Measurements from ENCODE around the gene CRAT. TPM values are rescaled to one million over a fixed set of nuclear protein-coding genes. Genes with fewer than 3 reads are reported as not detected.
"Not testable (repeated sequence)": the region's sequence is repeated elsewhere in the genome, so short reads cannot be mapped to it uniquely, and the experiment has no call there.

Gene CRAT
- polyA plus RNA-seq, 3 donors: 48.3 to 57.5 (median 53.9) TPM

- no peak for DNase-seq
These were observed 29.9 kb upstream of the CRAT start for GRCh38 chr9:129140397-129141065.

DNA sequence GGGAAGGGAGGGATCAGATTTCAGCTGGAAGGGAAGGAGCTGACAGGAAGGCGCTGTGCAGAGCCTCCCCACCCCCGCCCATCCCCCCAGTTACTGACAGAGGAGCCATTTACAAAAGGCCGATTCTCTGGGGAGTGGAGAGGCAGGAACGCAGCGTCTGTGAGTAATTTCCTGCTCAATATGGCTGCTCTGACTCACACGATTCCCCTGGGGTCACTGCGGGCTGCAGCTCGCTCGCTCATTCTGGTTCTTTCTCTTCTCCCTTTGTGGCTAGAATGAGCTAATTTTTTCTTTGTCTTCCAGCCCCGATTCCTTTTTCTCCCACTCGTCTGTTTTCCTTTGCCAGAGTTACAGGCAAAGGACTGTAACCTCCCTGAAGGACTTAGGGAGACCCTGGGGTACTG is 29.4 kb upstream of the CRAT start:
- peak; percentile 98 for DNase-seq

- DNase-seq: peak; percentile 89
These were observed 28.8 kb upstream of the CRAT start for GRCh38 chr9:129139233-129139992.

DNA sequence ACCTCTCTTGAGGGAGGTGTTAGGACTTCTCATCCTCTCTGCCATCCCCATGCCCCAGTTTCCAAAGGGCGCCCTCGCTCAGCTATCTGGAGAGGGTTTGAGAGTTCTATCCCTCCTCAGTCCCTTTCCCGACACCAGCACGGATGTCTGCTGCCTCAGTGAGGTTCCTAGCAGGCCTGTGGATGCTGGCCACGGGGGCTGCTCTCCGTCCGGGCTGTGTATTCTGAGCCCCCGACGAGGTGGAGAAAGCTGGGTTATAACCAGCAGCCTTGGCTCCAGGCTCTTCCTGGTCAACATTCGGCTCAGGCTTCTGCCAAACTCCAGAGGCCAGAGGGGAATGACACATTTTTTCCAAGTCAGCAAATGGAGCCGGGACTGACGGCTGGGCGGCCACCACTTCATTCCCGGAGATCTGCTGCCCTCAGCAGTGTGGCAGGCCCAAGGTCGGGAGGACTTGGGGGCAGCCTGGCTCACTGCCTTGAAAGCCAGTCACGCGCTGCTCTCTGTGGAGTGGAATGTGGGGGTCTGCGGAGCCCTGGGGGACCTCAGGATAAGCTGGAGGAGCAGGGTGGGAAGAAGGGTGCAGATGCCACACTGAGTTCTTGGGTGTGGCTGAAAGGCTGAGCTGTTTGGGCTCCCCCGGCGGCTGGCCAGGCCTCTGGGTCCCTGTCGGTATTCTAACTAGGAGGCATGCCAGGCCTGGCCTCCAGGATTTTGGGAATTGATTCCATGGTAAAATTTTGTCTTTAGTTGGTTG is 28.1 kb upstream of the CRAT start:
- DNase-seq: no peak

DNA sequence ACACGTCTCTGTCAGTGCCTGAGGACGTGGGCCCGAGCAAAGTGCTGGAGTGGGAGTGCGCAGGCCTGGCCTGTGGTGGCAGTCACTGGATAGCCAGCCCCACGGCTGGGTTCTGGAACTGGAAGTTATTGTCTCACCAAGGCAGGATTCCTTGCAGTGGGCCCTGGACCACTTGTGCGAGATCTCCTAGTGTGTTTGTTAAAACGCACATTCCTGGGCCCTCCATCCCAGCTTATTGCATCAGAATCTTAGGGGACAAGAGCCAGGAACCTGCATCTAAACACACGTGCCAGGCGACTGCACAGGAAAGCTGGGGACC is 27.5 kb upstream of the CRAT start:
- no peak for DNase-seq

- DNase-seq: no peak
These were observed 26.9 kb upstream of the CRAT start for GRCh38 chr9:129137292-129138143.

DNA sequence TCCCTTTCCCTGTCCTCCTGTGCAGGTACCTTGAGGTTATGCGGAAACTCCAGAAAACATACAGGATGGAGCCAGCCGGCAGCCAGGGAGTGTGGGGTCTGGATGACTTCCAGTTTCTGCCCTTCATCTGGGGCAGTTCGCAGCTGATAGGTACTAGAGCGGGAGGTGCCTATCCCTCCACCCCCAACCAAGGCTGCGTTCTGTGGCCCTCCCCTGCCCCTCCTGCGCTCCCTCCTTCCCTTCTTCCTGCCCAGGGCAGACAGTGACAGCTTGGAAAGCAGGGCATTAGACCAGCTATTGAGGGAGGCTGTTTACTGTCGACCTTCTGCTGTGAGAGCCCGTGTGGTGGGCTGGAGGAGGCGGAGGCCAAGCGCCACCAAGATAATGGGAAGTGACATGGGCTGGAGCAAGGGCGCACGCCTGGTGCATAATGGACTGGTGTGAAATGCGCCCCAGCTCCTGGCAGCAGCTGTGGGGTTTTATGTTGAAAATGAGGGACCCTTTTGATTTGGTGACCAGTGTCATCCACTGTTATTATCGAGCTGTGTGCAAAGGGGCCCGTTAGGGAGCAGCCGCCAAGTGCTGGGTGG is 25.9 kb upstream of the CRAT start:
- no peak for DNase-seq

DNA sequence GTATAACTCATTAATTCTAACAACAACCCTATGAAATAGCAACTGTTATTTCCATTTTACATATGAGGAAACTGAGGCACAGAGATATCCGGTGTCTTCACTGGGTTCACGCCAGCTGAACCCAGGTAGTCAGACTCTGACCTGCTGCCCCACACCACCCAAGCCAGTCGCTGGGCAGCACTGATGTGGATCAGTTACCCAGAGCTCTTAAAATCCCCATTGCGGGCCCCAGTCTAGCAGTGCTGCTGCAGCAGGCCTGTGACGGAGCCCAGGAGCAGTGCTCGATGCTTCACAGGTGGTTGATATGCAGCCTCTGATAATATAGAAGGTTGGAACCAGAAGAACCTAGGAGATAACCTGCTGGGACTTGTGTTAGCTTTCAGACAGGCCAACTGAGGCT is 24.9 kb upstream of the CRAT start:
- DNase-seq: no peak

- no peak for DNase-seq
These were observed 22.5 kb upstream of the CRAT start for GRCh38 chr9:129133082-129133481.

- no peak for DNase-seq
These were observed 20.9 kb upstream of the CRAT start for GRCh38 chr9:129131300-129132145.

DNA sequence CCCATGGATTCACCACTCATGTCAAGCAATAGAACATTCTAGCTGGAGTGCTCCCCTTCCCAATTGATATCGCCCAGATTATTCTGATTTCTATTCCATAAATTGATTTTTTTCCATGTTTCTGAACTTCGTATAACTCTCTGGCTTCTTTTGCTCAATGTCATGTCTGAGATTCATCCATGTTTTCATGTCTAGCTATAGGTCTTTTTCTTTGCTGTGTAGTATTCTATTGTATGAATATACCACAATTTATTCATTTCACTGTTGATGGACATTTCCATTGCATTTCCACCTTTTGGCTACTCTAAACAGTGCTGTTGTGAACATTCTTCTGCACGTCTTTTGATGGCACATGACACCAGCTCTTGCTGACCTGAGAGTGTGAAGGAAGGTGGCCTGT is 20.2 kb upstream of the CRAT start:
- no peak for DNase-seq

- DNase-seq: not testable (repeated sequence)
These were observed 19.7 kb upstream of the CRAT start for GRCh38 chr9:129130271-129130670.

- DNase-seq: no peak
These were observed 18.1 kb upstream of the CRAT start for GRCh38 chr9:129128689-129129088.

DNA sequence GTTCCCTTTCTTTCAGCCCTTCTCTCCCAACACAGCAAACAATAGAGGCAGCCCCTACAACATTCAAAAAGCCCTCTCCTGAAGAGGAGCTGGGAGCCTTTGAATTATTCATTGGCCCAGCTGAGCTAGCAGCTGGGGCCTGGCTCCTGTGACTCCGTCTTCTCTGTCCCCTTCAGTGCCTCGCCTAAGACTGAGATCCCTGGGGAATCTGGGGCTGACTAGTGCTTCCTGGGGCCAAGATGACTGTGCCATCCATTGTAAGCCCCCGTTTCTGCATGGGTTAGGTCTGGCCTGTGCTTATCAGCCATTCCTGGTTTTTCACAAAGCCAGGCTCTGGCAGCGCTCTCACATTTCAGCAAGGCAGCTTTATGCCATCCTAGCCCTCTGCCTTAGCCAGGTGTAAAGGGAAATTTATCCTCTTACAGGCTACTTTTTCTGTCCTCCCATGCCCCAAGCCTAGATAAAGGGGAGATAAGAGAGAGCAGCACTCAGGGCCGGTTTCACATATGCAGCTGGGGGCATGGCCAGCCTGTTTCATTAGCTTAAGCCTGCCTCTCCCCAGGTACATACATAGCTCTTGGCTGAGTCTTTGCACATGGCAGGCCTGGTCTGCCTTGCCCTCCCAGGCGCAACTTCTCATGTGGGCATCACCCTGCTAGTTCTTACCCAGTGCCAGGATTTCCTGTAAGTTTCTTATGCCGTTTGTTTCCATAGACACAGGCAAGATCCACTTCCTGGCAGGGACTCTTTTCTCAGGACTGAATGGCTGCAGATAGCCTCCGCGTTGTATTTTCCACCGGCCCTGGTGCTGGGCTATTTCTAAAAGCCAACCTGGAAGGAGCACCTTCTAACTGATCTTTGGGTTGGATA is 16.4 kb upstream of the CRAT start:
- DNase-seq: no peak

- DNase-seq: no peak
These were observed 14.9 kb upstream of the CRAT start for GRCh38 chr9:129125478-129125877.

DNA sequence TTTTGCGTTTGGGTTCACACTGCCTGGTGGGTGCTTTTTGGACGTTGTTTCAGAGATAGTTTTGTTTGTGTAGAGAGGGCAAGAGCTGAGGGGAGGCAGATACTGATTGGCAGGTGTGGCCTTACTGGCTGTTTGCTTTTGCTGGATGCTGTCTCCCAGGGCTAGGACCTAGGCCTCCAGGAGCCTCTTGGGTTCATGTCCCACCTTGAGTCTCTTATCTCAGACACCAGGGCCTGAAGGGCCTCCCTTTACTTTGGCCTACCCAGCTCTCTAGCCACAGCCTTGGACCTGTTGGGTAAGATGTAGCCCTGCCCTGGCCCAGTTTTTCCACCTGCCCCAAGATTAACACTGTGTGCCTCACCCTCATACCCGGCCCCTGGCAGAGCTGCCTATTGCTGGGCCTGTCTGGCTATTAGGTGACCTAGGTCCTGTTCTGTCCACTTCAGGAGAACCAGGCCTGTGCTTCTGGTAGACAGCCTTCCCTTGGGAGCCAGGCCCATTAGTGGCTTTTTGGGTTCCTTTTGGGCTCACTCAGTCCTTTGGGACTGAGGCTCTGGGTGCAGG is 14.0 kb upstream of the CRAT start:
- no peak for DNase-seq

GRCh38 chr9:129122976-129123375 is 12.4 kb upstream of the CRAT start:
- DNase-seq: not testable (repeated sequence)

- no peak for DNase-seq
These were observed 11.5 kb upstream of the CRAT start for GRCh38 chr9:129122133-129122532.

DNA sequence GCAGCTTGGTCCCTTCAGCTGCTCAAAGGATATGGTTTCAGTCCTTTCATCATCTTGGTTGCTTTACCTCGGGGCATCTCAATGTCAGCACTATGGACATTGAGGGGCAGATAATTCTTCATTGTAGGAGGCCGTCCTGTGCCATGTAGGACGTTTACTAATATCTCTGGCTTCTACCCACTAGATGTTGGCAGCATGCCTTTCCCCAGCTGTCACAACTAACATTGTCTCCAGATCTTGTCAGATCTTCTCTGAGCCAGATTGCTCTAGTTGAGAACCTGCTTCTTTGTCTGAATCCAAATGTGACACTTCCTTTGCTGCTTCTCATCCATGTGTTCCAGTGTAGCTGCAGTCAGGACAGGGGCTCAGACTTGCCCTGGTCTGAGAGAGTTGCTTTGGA is 10.9 kb upstream of the CRAT start:
- no peak for DNase-seq
